GM18520 (cell line): ENCODE measurements around the gene DOCK7.

Experiments
- ATAC-seq: cut with Tn5 transposase; IDR thresholded peaks from one replicate; pipeline ENCODE4 v1.9.1; 2021; ENCODE audit not compliant: unreplicated experiment

DOCK7 gene

DNA sequence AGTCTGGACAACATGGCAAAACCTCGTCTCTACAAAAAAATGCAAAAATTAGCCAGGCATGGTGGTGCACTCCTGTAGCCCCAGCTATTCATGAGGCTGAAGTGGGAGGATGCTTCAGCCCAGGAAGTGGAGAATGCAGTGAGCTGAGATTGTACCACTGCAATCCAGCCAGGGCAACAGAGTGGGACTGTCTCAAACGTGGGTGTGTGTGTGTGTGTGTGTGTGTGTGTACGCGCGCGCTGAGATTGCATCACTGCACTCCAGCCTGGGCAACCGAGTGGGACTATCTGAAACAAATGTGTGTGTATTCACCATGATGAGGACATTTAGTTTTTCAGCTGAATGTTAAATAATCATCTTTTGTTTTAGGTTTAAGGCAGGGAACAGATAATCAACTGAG, 230.2 kb downstream of the DOCK7 start:
- ATAC-seq = no peak

DNA sequence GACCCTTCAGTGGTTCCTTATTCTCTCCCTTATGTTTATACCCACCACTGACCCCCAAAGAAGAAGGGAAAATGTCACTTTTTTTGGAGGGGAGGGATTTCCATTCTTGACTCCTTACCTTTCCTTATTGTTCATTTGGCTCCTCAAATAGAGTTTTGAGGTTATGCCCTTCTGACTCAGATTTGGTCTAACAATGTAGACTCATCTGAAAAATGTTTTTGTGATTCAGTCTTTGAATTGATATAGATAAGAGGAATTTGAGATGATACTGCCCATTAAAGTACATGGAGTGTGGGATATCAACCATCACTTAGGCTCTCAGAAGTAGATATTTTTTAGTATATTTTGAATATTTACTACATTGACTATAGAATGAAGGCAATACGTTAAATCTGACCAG, 235.2 kb downstream of the DOCK7 start:
- ATAC-seq = no peak

DNA sequence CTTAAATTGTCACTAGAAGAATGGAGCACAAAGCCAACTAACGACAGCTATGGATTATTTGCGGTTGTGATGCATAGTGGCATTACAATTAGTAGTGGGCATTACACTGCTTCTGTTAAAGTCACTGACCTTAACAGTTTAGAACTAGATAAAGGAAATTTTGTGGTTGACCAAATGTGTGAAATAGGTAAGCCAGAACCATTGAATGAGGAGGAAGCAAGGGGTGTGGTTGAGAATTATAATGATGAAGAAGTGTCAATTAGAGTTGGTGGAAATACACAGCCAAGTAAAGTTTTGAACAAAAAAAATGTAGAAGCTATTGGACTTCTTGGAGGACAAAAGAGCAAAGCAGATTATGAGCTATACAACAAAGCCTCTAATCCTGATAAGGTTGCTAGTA, 237.9 kb downstream of the DOCK7 start:
- no peak for ATAC-seq

DNA sequence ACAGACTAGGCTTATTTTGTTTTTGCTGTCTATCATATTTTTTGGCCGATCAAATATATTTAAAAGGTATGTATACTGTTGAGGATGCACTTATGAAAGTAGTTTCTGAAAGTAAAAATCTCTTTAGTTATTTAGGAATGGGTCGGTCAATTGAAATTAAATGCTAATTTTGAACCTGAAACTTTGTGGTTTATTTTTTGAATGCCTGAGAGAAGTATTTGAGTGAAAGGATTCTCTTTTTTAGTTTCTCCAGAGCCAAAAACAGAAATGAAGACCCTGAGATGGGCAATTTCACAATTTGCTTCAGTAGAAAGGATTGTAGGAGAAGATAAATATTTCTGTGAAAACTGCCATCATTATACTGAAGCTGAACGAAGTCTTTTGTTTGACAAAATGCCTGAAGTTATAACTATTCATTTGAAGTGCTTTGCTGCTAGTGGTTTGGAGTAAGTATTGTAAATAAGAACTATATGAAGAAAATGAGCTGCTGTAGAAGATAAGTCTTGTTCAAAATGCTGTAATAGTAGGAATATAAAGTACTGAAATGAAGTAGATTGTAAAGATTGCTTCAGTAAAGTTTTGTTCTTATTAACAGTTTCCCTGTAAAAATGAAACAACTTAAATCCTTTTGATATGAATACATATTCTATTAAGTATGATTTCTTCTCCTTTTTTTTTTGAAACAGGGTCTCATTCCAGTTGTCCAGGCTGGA, 239.8 kb downstream of the DOCK7 start:
- ATAC-seq = no peak

DNA sequence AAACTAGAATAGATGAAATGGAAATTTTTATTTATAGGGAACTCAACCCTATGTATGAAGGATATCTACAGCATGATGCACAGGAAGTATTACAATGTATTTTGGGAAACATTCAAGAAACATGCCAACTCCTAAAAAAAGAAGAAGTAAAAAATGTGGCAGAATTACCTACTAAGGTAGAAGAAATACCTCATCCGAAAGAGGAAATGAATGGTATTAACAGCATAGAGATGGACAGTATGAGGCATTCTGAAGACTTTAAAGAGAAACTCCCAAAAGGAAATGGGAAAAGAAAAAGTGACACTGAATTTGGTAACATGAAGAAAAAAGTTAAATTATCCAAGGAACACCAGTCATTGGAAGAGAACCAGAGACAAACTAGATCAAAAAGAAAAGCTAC, 243.5 kb downstream of the DOCK7 start:
- ATAC-seq = no peak

DNA sequence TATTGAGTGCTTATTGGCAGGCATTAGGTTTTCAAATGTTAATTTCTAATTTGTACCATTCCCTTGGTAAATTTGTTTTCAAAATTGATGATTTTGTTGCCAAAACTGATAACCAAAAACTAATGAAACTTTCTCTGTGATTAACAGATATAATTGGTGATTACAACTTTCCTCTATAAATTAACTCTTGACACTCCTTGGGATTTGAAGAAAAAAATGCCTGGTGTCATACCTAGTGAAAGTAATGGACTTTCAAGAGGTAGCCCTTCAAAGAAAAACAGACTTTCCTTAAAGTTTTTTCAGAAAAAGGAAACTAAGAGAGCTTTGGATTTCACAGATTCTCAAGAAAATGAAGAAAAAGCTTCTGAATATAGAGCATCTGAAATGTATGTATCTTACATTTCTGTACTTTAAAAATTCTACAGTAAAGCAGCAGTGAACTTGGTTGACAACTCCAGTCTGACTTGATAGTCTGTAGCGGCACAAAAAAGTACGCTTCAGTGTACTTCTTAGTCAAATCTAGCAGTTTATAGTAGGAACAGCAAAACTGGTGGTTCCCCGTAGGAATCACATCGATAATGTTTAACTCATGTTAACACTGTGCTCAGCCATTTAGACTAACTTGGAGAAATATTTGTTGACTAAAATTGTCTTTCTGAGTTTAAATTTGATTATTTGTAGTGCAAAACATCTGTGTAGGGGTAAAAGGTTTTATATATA, 248.4 kb downstream of the DOCK7 start:
- ATAC-seq = no peak

DNA sequence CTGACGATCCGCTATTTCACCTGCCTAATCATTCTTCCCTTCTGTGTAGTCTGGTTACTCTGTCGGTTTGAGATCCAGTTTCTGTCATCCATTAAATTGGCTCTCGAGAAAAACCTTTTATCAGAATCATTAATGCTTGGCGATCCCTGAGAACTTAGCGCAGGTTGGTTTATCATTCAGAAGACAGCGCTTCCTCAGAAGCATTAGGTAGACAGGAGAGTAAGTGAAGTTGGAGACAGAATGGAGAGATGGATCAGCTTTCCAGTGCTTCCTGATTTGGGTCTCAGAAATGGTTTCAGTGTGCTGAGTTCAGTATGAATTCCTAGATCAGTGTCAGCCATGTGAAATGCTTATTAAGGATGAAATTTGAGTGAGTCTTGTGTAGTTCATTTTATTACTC, 250.0 kb downstream of the DOCK7 start:
- ATAC-seq = no peak

DNA sequence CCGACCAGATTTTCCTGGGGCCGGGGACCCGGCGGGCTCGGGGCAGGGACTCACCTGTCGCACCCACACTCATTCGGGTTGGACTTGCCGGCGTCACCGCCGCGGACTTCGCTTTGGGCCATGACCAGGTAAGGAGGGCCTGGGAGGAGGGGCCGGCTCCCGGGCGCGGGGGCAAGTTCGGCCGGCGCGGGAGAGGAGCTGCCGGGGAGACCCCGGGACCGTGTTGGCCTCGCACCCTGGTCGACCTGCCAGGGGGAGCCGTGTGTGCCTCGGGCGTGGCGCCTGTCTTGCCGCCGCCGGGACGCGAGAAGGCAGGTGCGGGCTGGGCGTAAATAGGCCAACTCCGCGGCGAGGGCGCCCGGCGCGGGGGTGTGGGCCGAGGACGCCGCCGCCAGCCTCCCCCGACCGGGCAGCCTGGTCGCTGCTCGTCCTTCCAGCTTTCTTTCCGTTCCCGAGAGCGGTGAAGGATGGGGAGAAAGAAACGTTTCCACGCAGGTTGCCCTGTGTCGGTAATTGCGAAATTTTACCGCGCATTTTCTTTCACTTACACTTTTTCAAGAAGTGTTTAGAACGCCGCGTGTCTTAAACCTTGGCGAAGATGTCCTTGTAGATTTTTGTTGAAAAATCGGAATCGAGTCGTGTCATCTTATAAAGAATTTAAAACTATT, 250.8 kb downstream of the DOCK7 start:
- no peak for ATAC-seq

DNA sequence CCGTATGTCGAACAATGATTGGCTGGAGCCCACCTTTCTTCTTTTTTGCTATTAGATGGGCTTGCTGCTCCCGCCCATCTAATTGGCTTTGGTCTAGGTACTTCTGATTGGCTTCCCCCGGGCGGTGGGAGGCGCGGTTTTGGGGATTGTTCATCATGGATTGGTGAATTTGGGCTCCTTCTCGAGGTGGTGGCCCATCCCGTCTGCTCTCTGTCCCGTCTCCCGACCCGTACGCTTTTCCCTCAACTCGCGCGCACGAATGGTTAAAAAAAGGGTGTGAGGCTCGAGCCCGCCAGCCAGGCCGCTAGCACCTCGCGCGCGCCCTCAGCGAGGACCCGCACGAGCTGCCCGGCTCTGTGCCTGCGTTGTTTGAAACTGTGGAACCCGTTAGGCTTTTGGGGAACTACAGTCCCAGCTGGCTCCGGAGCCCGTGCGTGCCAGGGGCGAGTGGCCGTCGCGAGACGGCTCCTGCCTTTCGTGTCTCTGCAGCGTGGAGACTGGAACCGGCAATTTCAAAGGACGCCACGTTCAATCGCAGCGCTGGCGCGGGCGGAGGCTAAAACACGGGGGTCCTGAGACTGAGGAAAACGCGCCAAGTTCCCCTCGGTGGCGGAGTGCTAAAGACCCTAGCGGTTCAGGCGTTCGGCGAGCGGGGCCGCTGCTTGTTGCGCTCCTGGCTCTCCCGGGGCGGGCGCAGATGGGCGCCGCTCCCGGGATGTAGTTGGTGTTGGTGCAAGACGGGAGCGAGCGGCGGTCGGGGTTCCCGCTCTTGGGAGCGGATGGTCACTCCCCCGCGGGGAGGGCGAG, 251.5 kb downstream of the DOCK7 start, which contains the start of gene USP1:
TSS of gene USP1 (plus strand) at position 584 of the 807 bp plus-strand sequence. CDS start 2,819 bp downstream, outside the sequence.
- peak; percentile 5 for ATAC-seq

DNA sequence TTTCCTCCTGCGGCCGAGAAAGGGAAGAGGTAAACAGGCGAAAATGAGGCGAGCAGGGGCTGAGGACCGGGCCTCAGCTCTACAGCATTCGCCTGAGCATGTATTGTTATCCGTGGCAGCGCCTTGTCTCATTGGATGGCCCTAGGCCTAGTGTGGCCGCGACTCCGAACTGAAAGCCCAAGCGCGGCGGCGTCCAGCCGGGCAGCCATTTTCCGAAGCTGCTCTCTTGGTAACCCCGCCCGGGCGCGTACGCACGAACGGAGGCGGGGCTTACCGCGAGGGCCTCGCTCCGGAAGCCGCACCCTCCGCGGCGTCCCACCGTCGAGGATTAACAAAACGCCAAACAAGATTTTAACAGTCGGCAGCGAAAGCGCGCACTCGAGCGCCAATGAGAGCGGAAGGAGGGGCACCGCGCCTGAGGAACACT, 252.1 kb downstream of the DOCK7 start:
- peak; percentile 74 for ATAC-seq

DNA sequence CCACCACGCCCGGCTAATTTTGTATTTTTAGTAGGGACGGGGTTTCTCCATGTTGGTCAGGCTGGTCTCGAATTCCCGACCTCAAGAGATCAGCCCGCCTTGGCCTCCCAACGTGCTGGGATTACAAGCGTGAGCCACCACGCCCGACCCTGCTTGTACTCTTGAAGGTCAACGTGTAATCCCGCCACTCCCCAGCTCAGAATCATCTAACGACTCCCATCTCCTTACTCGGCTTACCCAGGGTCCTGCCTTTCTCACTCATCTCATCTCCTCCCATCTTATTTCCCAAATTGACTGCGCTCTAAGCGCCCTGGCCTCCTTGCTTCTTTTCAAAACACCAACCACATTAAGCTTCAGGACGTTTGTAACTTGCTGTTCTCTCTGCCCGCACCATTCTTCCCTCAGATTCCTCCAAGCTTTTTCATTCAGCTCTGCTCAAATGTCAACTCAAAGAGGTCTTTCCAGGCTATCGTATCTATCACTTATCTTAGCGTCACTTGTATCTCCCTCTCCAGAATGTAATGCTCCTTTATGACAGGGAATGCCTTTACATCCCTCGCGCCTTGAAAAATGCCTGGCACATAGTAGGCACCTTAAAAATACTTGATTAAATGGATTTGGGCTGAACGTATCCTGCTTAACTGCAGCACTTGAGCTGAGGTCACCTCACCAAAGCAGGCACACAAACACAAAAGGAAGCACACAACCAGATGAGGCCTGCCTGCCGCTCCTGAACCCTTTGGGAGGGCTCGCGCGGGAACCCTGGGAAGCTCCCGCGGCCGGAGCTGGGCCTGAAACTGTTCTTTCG, 252.8 kb downstream of the DOCK7 start:
- ATAC-seq = no peak

DNA sequence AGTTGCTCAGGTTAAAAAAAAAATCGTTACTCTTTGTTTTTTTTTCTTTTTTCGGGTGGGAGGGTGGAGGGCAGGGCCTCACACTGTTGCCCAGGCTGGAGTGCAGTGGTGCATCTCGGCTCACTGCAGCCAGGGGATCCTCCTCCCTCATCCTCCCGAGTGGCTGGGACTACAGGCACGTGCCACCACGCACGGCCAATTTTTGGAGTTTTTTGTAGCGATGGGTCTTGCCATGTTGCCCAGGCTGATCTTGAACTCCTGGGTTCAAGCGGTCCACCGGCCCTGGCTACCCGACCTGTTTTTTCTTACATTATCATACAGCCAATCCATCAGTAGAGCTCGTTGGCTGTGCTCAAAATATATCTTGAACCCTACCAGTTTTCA, 253.6 kb downstream of the DOCK7 start:
- ATAC-seq = no peak

DNA sequence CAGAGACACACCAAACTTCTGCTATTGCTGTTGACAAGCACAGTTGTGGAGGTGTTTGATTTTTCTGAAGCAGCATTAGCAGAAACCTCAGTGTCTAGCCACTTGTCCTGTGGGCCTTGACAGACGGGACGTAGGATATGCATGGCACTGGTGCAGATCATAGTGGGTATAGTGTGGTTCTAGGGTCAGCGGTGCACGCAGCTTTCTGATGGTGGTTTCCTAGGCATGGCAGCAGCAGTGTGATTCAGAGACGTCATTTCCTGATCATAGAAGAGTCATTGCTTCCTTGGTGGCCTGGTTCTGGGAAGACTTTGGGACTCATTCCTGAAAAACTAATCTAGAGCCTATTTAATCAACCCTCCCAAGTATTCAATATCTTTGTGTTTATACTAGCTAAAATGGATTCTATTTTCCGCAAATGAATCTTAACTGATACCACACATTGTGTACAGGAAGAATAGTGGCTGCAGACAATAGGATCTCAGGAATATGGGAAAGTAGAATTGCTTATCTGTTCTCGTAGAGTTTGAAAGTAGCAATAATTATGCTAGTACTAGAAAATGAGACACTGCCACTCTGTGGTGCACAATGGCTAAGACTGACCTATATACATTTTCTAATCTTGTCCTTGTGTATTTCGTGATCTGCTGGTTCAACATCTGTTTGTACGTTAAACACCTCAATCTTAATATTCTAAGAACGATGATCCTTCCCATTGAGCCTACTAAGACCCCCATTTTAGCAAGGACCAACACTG, 254.1 kb downstream of the DOCK7 start:
- ATAC-seq = no peak

DNA sequence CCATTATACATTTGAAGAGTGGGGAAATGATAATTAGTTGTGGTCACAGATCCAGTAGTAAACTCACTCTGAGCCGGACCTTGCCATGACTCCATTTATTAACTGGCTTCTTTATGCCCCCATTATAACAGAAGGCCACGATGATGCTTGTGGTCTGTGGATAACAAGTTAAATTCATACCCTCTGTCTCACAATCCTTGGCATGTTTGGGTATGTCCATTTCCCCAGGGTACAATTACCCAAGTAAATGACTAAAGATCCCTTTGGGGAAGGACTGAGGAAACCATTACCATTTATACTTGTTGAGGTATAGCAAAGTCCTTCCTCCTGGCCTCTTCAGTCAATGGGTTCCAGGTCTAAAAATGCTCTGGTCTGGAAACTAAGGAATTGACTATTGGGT, 258.6 kb downstream of the DOCK7 start:
- no peak for ATAC-seq

DNA sequence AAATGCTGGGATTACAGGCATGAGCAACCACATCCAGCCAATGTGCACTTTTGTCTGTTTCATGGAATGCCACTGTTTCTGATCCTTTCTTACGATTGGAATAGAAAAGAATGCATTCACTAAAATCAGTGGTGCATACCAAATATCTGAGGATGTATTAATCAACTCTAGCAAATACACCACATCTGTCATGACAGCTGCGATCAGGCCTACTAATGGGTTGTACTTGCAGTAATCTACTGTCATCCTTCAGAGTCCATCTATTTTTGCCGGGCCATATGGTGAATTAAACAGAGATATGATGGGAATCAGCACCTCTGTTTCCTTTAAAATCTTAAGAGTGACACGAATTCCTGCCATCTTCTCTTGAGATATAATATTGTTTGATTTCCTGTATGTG, 259.8 kb downstream of the DOCK7 start:
- no peak for ATAC-seq

DNA sequence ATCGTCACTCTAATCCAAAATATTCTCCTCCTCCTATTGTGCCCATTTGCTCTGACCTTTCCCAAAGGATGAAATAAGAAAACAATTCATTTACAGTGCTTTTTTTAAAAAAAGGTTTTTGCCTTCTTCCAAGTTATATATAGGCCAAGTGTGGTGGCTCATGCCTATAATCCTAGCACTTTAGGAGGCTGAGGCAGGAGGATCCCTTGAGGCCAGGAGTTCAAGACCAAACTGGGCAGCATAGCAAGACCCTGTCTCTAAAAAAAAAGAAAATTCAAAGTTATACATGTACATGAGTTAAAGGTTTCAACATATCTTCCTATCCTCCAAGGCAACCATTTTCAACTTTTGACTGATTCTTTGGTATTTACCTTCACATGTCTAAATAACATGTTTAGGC, 261.4 kb downstream of the DOCK7 start:
- no peak for ATAC-seq

DNA sequence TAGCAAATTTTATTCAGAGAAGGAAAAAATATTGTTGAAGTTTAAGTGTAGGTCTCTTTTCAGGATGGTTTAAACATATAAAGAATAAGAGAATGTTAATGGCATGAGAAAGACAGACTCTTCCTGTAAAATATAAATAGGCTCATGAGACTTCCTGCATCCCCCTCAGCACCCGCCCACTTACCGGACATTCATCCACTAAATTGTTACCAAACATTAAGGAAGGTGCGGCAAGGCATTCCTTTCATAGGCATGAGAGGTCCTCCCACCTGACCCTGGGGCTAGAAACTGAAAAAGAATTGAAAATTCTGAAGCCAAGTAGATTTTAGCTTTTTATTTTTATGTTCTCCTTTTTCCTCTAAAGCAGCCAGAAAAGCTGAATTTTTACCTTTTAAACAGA, 261.9 kb downstream of the DOCK7 start:
- no peak for ATAC-seq

DNA sequence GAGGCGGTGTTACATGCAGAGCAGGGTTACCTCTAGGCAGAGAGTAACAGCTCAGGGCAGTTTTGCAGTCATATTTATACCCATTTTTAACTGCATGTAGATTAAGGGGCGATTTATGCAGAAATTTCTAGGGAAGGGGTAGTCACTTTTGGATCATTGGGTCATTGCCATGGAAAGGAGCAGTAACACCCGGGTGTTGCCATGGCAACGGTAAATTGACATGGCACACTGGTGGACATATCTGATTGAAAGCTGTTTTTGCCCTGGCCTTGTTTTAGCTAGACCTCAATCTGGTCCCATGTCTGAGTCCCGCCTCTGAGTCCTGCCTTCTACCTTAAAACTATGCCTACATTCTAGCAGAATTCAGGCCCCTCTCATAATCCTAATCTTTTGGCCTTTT, 263.1 kb downstream of the DOCK7 start:
- ATAC-seq = no peak

DNA sequence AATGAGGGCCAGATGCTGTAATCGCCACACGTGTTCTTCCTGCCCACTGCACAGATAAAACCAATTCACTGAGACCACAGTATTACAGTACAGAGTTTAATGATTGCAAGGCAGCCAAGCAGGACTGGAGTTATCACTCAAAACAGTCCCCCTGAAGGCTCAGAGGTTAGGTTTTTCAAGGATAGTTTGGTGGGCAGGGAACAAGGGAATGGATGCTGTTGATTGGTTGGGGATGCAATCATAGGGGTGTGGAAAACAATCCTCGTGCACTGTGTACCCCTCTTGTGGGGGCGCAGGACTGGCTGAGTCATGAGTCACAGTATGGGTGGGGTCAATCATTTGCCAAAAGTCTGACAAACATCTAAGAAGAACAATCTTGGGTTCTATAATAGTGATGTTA, 263.8 kb downstream of the DOCK7 start:
- no peak for ATAC-seq
